ENCODE measurements around the gene RGS7BP.

DNA sequence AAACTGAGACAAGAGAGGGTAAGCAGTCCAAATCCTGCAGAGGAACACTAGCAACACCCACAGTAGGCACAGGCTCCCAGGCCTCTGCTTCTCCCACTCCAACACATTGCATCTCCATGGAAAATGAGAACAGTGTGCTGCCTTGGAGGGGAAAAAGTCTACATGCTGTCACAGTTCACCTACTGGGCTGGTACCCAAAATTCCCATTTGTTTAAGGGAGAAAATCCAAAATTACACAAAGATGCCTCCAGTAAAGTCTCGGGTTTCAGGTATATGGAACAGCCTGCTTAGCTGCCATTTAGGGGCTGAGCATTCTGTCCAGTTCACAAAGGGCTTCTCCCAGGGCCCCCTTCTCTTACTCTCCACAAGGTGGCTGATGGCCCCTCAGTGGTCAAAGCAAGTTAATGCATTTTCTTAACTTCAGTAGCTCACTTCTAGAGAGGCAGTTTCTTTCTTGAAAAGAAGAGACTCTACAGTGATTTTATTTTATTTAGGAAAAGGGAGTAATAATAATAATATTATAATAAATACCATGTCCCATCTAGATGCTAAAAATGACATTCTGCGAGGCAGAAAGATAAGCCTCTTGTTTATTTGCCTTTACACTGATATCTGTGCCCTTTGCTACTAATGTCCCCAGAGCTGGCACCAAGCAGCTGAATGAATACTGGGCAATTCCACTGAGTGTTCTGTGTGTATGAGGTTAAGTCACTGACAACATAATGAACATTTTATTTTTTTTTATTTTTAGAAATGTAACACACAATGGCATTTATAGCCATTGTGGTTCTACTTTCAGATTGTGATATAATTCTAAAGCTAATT is 89.4 kb downstream of the RGS7BP start:
- TF ChIP-seq POLR2A (IDR thresholded peaks at IDR 0.05; ENCODE audit: low read length) (no peak), PHF8 (IDR thresholded peaks at IDR 0.05; ENCODE audit: borderline replicate concordance, low read depth) (no peak), JUNB (IDR thresholded peaks at IDR 0.05) (no peak), CEBPB (IDR thresholded peaks at IDR 0.05) (no peak), RNF2 (IDR thresholded peaks at IDR 0.05; ENCODE audit: borderline replicate concordance, low read depth) (no peak), RFX5 (IDR thresholded peaks at IDR 0.05) (no peak), MAZ (IDR thresholded peaks at IDR 0.05; ENCODE audit: borderline replicate concordance, low read depth, low read length) (no peak)
- TF ChIP-seq, protein P1, sequence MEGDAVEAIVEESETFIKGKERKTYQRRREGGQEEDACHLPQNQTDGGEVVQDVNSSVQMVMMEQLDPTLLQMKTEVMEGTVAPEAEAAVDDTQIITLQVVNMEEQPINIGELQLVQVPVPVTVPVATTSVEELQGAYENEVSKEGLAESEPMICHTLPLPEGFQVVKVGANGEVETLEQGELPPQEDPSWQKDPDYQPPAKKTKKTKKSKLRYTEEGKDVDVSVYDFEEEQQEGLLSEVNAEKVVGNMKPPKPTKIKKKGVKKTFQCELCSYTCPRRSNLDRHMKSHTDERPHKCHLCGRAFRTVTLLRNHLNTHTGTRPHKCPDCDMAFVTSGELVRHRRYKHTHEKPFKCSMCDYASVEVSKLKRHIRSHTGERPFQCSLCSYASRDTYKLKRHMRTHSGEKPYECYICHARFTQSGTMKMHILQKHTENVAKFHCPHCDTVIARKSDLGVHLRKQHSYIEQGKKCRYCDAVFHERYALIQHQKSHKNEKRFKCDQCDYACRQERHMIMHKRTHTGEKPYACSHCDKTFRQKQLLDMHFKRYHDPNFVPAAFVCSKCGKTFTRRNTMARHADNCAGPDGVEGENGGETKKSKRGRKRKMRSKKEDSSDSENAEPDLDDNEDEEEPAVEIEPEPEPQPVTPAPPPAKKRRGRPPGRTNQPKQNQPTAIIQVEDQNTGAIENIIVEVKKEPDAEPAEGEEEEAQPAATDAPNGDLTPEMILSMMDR (IDR thresholded peaks at IDR 0.05): no peak
- TF ChIP-seq, protein P2, sequence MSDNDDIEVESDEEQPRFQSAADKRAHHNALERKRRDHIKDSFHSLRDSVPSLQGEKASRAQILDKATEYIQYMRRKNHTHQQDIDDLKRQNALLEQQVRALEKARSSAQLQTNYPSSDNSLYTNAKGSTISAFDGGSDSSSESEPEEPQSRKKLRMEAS (IDR thresholded peaks at IDR 0.05): no peak
- TF ChIP-seq, protein P3, sequence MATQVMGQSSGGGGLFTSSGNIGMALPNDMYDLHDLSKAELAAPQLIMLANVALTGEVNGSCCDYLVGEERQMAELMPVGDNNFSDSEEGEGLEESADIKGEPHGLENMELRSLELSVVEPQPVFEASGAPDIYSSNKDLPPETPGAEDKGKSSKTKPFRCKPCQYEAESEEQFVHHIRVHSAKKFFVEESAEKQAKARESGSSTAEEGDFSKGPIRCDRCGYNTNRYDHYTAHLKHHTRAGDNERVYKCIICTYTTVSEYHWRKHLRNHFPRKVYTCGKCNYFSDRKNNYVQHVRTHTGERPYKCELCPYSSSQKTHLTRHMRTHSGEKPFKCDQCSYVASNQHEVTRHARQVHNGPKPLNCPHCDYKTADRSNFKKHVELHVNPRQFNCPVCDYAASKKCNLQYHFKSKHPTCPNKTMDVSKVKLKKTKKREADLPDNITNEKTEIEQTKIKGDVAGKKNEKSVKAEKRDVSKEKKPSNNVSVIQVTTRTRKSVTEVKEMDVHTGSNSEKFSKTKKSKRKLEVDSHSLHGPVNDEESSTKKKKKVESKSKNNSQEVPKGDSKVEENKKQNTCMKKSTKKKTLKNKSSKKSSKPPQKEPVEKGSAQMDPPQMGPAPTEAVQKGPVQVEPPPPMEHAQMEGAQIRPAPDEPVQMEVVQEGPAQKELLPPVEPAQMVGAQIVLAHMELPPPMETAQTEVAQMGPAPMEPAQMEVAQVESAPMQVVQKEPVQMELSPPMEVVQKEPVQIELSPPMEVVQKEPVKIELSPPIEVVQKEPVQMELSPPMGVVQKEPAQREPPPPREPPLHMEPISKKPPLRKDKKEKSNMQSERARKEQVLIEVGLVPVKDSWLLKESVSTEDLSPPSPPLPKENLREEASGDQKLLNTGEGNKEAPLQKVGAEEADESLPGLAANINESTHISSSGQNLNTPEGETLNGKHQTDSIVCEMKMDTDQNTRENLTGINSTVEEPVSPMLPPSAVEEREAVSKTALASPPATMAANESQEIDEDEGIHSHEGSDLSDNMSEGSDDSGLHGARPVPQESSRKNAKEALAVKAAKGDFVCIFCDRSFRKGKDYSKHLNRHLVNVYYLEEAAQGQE (IDR thresholded peaks at IDR 0.05): no peak
